GM19023 (cell line): ENCODE results near the gene FAM76B.
"Not testable (repeated sequence)": the region's sequence is repeated elsewhere in the genome, so short reads cannot be mapped to it uniquely, and the experiment has no call there.

Experiments used
- ATAC-seq: cut with Tn5 transposase; IDR thresholded peaks from one replicate; pipeline ENCODE4 v1.9.1; 2021; ENCODE audit warnings: mild to moderate bottlenecking, moderate library complexity; ENCODE audit not compliant: unreplicated experiment

FAM76B gene

DNA sequence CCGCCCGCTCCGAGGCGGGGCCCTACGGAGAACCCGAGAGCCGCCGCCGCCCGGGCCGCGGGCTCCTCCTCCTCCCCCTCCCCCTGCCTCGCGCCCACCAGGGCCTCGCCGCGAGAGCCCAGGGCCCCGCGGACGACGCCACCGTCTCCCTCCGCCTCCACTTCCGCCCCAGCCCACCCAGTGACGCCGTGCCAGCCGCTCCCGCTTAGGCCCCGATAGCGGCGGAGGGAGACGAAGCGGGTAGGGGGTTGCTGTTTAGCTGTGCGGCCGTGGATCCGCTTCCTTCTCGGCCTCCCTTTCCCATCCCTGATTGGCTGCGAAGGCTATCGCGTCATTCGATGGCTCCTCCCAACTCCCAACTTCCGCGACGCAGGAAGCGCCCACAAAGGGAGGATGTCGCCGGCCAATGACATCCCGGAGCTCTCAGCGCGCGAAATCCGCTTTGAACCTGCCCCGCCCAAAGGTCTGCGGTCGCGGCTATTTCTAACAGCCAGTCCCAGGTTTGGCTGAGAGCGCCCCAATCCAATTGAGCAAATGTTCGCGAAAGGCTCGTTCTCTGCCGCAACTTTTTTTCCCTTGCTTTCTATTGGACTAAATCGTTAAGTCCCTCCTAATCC, at the start of gene FAM76B:
TSS of gene FAM76B (minus strand) at position 277 of the 617 bp plus-strand sequence. CDS start 304 bp downstream, outside the sequence.
- ATAC-seq = peak; percentile 71

DNA sequence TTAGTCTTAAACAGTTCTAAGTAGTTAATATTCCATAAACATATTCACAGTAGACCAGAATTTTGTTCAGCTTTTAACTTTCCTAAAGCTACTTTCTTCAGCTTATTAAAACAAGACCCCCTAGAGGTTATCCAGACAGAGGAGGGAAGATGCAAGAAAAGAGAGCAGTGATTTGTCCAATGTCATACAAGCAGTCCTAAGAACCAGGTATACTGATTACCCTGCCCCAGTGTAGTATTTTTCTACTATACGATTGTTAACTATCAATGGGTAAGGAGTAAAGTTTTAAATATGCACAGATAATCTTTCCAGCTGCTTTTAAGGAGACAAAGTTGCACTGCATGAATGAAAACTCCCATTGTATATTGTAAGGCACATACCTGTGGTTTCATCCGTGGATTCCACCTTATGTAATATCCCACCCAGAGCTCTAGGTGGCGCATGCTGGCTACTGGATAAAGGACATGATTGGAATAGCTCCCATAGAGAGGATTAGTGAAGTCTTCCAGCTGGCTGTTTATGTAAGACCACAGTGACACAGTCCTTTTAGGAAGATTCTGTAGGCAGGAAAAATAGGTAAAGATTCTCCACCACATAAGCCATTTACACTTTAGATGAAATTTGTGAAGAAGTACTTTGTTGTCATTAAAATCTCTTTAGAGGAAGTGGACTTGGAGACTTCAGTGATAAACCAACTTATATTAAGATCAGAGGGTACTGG, 46.3 kb upstream of the FAM76B start:
- peak; percentile 95 for ATAC-seq

DNA sequence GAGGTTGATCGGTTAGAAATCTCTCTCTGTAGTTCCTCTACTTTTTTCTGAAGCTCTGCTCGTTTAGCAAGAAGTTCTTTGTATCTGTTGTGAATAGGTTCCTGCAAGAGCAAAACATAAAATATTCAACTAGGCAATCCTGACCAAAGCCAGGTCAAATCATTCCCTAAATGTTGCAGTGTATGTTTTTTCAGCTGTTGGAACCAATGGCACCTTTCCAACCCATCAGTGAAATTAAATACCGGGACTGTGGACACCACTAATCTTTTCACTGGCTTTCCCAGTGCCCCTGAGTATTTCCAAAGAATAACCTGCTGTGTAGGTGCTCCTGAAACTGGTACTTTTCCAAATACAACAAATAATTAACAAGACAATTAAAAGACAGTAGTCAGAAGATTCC, 45.8 kb upstream of the FAM76B start:
- ATAC-seq = no peak

DNA sequence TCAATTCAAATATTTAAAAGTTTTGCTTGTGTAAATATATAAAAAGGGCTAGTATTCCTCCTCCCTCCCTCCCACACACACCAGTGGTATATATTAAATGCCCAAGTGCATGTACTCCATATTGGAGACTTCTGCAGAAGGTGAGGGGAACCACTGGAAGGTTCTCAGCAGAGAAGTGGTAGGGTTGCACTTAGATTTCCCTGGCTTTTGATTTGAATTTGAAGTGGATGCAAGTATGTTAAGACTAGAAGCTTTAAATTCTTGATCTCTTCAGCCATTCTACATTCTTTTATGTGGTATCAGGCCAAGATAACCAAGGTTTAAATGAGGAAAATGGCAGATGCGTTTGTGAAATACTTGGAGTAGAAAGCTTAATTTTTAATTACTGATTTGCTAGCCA, 43.8 kb upstream of the FAM76B start:
- no peak for ATAC-seq

DNA sequence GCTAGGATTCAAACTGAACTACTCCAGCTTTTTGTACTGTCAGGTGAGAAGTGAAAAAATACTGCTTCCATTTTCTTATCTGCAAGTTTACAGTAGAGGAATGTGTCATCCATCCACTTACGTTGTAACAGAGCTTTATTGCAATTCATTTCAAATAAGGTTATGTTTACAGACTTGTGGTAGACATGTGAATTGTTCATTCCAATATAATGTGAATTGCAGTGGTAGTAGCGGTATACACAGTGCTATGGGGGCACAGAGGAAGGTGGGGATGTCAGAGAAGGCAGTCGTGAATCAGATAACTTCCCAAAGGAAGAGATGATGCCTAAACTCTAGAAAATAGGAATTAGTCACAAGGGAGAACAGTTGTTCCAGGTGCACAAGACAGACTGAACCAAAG, 43.2 kb upstream of the FAM76B start:
- ATAC-seq = no peak

DNA sequence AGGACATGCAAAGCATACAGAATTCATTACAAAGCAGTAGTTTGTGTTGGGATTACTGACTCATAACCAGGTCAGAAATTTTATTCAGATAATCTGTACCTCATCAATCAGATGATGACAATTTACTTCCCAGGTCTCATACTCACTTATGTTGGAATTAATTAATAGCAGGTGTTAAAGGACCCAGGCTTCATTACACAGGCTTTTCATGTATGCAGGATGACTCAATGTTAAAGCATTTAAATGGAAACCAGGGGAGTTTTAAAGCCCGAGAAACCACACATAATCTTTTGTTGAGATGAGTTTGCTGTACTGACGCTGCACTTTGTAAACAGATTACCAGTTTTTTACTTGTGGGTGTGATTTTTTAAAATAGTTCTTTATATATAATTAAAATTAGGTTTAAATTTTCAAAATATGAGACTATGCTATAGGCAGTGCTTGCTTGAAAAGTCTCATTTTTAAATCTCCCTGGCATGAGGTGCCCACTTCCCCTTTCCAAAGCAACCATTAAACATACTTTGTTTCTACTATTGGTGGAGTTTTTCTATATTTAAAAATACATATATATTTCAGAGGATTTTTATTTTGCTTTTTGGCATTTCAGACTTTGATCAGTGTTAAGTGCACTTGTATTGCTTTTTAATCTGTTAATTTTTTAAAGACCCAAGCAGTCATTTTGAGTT, 41.8 kb upstream of the FAM76B start:
- ATAC-seq = no peak

DNA sequence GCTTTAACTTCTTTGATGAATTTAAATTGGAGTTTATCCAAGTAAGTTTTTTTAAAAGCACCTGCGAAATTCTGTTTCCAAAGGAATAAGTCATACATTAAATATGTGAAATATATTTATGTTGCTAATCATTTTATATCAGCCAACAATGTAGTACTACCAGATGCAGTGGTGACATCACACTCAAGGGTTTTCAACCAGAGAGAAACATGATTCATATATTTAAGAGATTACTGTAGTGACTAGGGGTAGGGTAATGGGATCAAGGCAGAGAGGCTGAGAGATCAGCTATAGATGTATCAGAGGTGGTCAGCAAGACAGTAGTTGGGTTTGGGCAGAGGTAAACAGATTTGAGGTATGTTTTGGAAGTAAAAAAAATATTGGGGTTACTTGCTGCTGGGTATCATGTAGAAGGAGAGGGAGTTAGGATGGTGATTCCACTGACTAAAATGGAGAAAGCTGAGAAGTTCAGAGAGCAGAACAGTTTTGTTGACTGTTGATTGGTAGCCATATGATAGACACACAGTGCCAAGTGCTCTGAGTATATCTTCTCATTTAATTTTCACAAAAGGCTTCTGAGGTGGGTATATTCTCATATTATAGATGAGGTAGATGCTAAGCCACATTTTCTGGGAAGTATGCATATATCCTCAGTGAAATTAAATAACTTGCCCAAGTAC, 40.1 kb upstream of the FAM76B start:
- no peak for ATAC-seq

DNA sequence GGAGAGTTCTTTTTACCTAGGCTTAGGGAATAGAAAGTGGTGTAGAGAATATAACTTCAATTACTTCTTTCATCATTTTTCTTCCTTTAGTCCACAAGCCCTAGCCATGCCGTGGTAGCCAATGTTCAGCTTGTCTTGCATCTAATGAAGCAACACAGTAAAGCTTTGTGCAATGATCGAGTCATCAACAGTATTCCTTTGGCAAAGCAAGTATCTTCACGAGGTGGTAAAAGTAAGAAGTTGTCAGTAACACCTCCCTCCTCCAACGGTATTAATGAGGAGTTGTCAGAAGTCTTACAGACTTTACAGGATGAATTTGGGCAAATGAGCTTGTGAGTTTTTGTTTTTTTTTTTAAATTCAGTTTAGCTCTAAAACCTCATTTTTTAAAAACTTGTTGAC, 38.1 kb upstream of the FAM76B start:
- no peak for ATAC-seq

DNA sequence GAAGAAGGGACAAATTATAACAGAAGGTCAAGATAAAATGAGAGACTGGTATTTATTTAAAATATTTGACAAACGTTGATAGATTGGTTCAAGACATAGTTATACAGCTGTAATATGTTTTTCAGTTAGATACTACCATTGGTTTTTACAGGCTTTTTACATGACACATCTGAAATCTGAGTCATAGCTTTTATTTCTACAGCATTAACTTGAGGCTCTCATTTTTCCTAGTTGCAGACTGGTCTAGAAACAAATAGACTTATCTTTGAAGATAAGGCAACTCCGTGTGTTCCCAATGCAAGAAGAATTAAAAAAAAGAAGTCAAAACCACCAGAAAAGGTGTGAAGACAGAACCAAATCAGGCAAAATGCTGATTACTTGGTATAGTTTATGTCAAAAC, 32.1 kb upstream of the FAM76B start:
- ATAC-seq = no peak

DNA sequence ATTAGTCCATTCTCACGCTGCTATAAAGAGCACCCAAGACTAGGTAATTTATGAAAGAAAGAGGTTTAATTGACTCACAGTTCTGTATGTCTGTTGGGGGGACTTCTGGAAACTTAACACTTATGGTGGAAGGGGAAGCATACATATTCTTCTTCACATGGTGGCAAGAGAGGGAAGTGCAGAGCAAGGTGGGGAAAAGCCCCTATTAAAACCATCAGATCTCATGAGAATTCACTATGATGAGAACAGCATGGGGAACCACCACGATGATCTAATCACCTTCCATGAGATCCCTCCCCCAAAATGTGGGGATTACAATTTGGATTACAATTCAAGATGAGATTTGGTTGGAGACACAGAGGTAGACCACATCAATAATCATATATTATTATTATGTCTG, 26.5 kb upstream of the FAM76B start:
- no peak for ATAC-seq

DNA sequence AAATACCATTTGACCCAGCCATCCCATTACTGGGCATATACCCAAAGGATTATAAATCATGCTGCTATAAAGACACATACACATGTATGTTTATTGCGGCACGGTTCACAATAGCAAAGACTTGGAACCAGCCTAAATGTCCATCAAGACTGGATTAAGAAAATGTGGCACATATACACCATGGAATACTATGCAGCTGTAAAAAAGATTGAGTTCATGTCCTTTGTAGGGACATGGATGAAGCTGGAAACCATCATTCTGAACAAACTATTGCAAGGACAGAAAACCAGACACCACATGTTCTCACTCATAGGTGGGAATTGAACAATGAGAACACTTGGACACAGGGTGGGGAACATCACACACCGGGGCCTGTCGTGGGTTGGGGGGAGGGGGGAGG, 21.5 kb upstream of the FAM76B start:
- ATAC-seq = not testable (repeated sequence)

DNA sequence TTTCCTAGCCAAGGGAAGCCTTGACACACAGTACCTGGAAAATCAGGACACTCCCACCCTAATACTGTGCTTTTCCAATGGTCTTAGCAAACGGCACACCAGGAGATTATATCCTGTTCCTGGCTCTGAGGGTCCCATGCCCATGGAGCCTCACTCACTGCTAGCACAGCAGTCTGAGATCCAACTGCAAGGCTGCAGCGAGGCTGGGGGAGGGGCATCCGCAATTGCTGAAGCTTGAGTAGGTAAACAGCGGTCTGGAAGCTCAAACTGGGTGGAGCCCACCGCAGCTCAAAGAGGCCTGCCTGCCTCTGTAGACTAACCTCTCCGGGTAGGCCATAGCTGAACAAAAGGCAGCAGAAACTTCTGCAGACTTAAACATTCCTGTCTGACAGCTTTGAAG, 16.9 kb upstream of the FAM76B start:
- not testable (repeated sequence) for ATAC-seq

DNA sequence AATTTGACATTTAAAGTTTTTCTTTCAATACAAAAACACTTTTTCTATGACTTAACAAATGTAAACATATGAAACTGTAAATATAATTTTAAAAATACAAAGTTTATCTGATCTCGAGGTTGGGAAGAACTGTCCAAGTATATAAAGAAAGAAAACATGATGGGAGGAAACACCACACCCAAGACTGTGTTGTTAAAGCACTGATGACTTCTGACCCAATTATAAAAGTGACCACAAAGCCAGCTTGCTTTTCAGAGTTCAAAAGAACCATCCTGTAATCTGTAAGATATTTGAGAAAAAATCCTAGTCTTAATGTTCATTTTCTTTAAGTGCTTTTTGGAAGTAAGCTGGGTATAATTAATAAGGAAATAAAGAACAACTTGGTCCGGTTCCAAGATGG, 16.3 kb upstream of the FAM76B start:
- no peak for ATAC-seq

DNA sequence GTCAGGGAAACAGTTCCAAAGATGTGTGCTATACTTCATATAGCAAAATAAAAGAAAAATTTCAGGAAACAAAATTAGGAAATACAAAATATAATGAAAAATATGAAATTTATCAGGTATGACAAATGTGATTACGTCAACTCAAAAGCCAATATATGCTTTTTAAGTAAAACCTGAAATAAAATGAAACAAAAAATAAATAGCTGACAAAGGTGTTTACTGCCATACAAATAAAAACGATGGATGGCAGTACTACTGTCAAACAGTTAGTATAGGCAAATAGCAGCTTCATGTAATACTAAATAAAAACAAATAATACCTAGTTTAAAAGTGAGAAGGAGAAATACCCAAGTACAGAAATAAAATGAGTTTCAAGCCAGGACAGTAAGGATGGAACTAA, 14.4 kb upstream of the FAM76B start:
- ATAC-seq = no peak

DNA sequence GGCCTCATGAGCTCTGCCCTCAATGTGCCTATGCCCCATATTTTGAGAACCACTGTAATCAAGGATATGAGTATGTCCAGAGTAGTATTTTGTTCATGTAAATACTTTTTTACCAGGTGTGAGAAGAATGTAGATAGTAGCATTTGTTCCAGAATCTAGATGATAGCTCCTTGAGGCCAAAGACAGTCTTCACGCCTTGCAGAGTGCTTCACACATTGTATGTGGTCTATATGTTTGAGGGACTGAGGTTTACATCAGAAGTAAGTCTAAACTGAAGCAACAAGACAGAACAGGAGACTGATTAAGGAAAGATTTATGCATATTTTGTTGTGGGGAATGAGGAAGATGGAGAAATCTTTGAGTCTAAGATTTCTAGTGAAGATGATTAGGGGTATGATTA, 13.2 kb upstream of the FAM76B start:
- no peak for ATAC-seq

DNA sequence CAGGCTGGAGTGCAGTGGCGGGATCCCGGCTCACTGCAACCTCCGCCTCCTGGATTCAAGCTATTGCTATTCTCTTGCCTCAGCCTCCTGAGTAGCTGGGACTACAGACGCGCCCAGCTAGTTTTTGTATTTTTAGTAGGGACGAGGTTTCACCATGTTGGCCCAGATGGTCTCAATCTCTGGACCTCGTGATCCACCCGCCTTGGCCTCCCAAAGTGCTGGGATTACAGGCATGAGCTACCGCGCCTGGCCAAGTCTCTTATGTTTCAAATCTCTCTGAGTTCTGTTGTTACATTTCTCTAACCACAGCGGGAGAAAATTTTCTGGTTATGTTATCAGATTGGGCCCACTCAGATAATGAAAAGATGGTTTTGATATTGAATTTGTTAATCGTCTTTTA, 10.9 kb upstream of the FAM76B start:
- no peak for ATAC-seq

DNA sequence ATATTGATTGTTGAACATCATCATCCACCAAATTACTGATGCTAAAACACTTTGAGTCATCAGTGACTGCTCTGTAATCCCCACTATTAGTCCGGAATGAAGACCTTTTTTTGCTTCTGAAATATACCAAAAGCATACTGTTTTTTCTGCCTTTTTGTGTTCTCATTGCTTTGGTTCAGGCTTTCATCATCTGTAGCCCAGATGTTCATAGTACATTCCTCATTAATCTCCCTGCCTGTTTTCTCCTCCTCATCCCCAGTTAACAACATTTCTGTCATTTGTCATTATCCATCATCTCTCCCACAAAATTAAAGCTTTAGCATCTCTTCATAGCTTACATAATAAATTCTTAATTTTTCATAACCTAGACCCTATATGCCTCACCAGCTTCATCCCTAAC, 10.0 kb upstream of the FAM76B start:
- no peak for ATAC-seq

DNA sequence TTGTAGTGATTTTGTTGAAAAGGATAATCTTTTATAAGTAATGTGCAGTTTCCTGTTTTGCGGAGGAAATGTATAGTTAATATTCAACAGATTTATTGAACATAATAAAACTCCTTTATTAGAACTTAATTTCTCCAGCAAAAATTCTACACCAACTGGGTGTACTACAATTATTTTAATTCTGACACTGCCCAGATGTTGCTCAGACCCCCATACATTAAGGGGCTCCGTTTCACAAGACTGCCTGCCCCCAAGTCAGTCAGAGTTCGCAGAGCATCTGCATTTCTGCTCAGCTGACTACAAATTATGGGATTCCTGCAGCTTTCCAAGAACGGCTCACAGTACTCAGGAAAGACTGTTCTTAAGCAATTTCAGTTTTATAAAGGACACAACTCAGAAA, 6.9 kb upstream of the FAM76B start:
- no peak for ATAC-seq

DNA sequence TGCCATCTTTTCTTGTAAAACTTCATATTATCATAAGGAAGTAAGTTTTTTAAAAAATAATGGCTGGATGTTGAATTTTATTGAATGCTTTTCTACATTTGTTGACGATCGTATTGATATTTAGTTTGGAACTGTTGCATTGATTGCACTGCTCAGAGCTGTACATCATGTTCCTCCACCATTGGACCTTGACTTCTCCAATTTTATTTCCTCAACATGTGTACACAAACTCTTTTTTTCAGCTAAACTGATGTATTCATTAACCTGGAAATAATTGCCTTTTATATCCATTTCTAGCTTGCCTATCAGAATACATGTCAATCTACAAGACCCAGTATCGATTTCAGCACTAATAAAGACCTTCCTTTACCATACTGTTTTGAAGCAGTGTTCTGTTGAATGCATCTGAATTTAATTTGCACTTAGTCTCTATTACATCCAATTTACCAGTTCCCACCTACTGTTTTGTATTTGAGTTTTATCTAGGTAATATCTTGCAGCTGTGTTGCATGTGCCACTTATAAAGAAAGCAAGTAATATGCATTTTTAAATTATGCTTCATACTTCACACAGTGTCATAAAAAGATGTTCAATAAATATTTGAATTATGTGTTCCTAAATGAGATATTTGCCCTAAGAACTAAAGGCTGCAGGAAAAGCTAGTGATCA, 6.2 kb upstream of the FAM76B start:
- no peak for ATAC-seq

DNA sequence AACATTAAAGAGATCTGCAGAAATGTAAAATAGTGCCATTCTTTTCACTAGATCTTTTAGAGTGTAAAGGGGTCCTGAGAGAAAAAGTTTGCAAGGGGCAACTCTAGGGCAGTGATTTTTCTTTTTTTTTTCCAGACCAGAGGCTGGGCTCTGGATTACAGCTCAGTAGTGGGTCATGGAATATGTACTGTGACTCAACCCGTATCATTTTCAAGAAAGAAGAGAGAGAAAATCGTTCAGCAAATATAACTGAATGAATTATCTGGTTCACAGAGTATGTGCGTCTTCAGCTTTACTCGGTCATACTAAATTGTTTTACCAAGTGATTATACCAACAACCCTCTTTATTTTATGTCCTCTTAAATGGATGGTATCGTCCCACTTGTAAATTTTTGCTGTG, 4.5 kb upstream of the FAM76B start:
- ATAC-seq = no peak

DNA sequence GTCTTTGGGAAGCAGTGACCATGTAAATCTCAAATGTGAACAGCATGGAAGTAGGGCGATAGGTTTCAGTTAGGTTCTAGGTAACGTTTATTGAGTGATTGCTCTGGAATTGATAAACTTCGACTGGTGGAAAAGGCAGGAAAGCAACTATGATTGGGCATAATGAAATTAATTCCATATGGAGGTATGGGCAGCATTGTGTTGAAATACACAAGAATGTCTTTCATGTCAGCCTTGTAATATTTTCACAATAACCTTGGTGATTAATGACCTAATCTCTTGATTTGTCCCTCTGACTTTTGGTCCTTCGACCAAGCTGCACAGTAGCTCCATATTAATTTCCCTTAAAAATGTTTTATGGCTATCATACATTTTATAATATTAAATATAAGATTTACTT, 3.5 kb upstream of the FAM76B start:
- ATAC-seq = no peak
